HG02884 (cell line): ENCODE data around the gene JCHAIN.
"Not testable (repeated sequence)": the region's sequence is repeated elsewhere in the genome, so short reads cannot be mapped to it uniquely, and the experiment has no call there.

Experiments
- ATAC-seq: cut with Tn5 transposase; IDR thresholded peaks from one replicate; pipeline ENCODE4 v1.9.1; 2021; ENCODE audit warnings: mild to moderate bottlenecking, moderate library complexity; ENCODE audit not compliant: unreplicated experiment

JCHAIN gene

GRCh38 chr4:70651864-70652506, 14.3 kb downstream of the JCHAIN start:
- peak; percentile 36 for ATAC-seq

GRCh38 chr4:70650741-70651140, 15.6 kb downstream of the JCHAIN start:
- ATAC-seq = not testable (repeated sequence)

GRCh38 chr4:70640192-70640591, 26.1 kb downstream of the JCHAIN start:
- peak; percentile 52 for ATAC-seq

- no peak for ATAC-seq
Measured at GRCh38 chr4:70637239-70637913, 28.9 kb downstream of the JCHAIN start.

- no peak for ATAC-seq
Measured at GRCh38 chr4:70634482-70634881, 31.8 kb downstream of the JCHAIN start.

- ATAC-seq = no peak
Measured at GRCh38 chr4:70632028-70632427, 34.3 kb downstream of the JCHAIN start.

GRCh38 chr4:70630162-70630561, 36.1 kb downstream of the JCHAIN start:
- no peak for ATAC-seq

GRCh38 chr4:70629469-70630090, 36.7 kb downstream of the JCHAIN start:
- peak; percentile 89 for ATAC-seq

- no peak for ATAC-seq
Measured at GRCh38 chr4:70628444-70628843, 37.9 kb downstream of the JCHAIN start, which contains the start of gene ENAM. ENAM (plus strand) TSS chr4:70628744; CDS start chr4:70629501, 757 bp downstream.

- ATAC-seq = no peak
Measured at GRCh38 chr4:70627620-70628019, 38.7 kb downstream of the JCHAIN start.

- no peak for ATAC-seq
Measured at GRCh38 chr4:70624226-70624793, 42.0 kb downstream of the JCHAIN start.

GRCh38 chr4:70623323-70623722, 43.0 kb downstream of the JCHAIN start:
- ATAC-seq = no peak

GRCh38 chr4:70619778-70620177, 46.5 kb downstream of the JCHAIN start:
- no peak for ATAC-seq

GRCh38 chr4:70619288-70619687, 47.0 kb downstream of the JCHAIN start:
- no peak for ATAC-seq

- ATAC-seq = no peak
Measured at GRCh38 chr4:70614184-70614555, 52.1 kb downstream of the JCHAIN start.

- peak; percentile 38 for ATAC-seq
Measured at GRCh38 chr4:70613306-70614183, 52.8 kb downstream of the JCHAIN start.

GRCh38 chr4:70608324-70608723, 58.0 kb downstream of the JCHAIN start:
- no peak for ATAC-seq

GRCh38 chr4:70607334-70607853, 58.9 kb downstream of the JCHAIN start:
- no peak for ATAC-seq

GRCh38 chr4:70606459-70606858, 59.8 kb downstream of the JCHAIN start:
- no peak for ATAC-seq
